K562 (cell line): Measurements from ENCODE around the gene DIP2C. TPM values are rescaled to one million over a fixed set of nuclear protein-coding genes. Genes with fewer than 3 reads are reported as not detected.
"Not testable (repeated sequence)": the region's sequence is repeated elsewhere in the genome, so short reads cannot be mapped to it uniquely, and the experiment has no call there.

Experiments used
- ATAC-seq: fragments of 200-7000 bp; cut with Tn5 transposase; 3 replicates; pipeline ENCODE4 v1.9.1; 2020; ENCODE audit warnings: moderate library complexity
- BruUV-seq: library from RNA; stranded (reverse); fragments of 400-500 nt; replicated peaks from 2 replicates; lab custom pipeline; 2021; lab: Mats Ljungman, UMichigan
- CTCF ChIA-PET: fragments of 300-600 bp; formaldehyde crosslinking; extraction: SDS; loops from one replicate; lab custom pipeline; 2021; ENCODE audit warnings: low intra/inter-chr PET ratio; lab: Yijun Ruan, JAX
- POLR2A ChIA-PET: fragments of 300-600, 350-650 bp; sonication (Branson Sonifier 250); formaldehyde crosslinking; extraction: SDS; loops from one replicate; lab custom pipeline; 2021; ENCODE audit warnings: antibody characterized with exemption, inconsistent platforms; lab: Yijun Ruan, JAX
- DNase-seq, 4 experiments: peaks; one replicate each; pipeline versions ENCODE4 v3.0.0 to v3.0.0-alpha.2; 2011 to 2018; ENCODE audit warnings: low spot score in 3 of 4, mixed read lengths in 3 of 4; ENCODE audit errors: extremely low read depth in 1 of 4
- FAIRE-seq: peaks from 2 replicates; lab custom pipeline; 2011; peaks lifted over from hg19 to GRCh38; lab: Jason Lieb, UNC
- H2AFZ ChIP-seq: 2 replicates; pipeline ENCODE4 v1.6.0; 2011; ENCODE audit warnings: low read depth, low read length, control low read depth, inconsistent platforms
- H3K27ac ChIP-seq: fragments of 200-600 bp; 3 replicates; pipeline ENCODE4 v1.8.0; 2011; ENCODE audit warnings: low read depth, mild to moderate bottlenecking, control low read depth, inconsistent platforms, low read length, moderate library complexity, mixed read lengths; ENCODE audit errors: extremely low read depth
- H3K27me3 ChIP-seq, 2 experiments: fragments of 300-600 bp in 1 of 2; 2 replicates in 1 of 2; 3 replicates in 1 of 2; pipeline versions ENCODE4 v1.6.0 to v1.8.0; 2011; ENCODE audit warnings: inconsistent platforms in 2 of 2, low read length in 2 of 2, mild to moderate bottlenecking in 1 of 2, mixed read lengths in 1 of 2, moderate library complexity in 1 of 2; ENCODE audit not compliant: control insufficient read depth in 2 of 2, insufficient read depth in 2 of 2
- H3K36me3 ChIP-seq: fragments of 300-600 bp; 3 replicates; pipeline ENCODE4 v1.8.0; 2011; ENCODE audit warnings: mild to moderate bottlenecking, low read length, inconsistent platforms; ENCODE audit not compliant: control insufficient read depth, insufficient read depth
- H3K4me1 ChIP-seq, 2 experiments: fragments of 200-600 bp in 1 of 2; replicated peaks in 1 of 2; 2 replicates in 1 of 2; 3 replicates in 1 of 2; pipeline versions ENCODE4 v1.5.1 to v1.8.0; 2011; ENCODE audit warnings: inconsistent platforms in 2 of 2, low read length in 2 of 2, mild to moderate bottlenecking in 1 of 2, mixed read lengths in 1 of 2, moderate library complexity in 1 of 2; ENCODE audit not compliant: control insufficient read depth in 2 of 2, insufficient read depth in 2 of 2
- H3K4me2 ChIP-seq: 2 replicates; pipeline ENCODE4 v1.6.1; 2011; ENCODE audit warnings: low read length, control low read depth, inconsistent platforms, mixed read lengths; ENCODE audit not compliant: insufficient read depth
- H3K4me3 ChIP-seq: fragments of 200-600 bp; sonication (generic), shearing (Covaris generic); 2 replicates; pipeline ENCODE4 v1.5.1; 2016; ENCODE audit warnings: control low read depth, inconsistent platforms
- H3K79me2 ChIP-seq: fragments of 200-600 bp; 3 replicates; pipeline ENCODE4 v1.8.0; 2011; ENCODE audit warnings: low read length, inconsistent platforms; ENCODE audit not compliant: control insufficient read depth, insufficient read depth
- H3K9ac ChIP-seq, 2 experiments: 2 replicates each; pipeline versions ENCODE4 v1.6.0 to v1.6.1; 2011; ENCODE audit warnings: low read depth in 2 of 2, low read length in 2 of 2, control low read depth in 1 of 2, inconsistent platforms in 1 of 2, mild to moderate bottlenecking in 1 of 2, mixed read lengths in 1 of 2; ENCODE audit not compliant: insufficient read depth in 1 of 2
- H3K9me1 ChIP-seq: one replicate; pipeline ENCODE4 v1.6.0; 2011; ENCODE audit warnings: inconsistent platforms, mild to moderate bottlenecking, low read length, moderate library complexity; ENCODE audit not compliant: control insufficient read depth, insufficient read depth
- H3K9me3 ChIP-seq: replicated peaks from 2 replicates; pipeline ENCODE4 v1.5.1; 2011; ENCODE audit warnings: low read depth, low read length, inconsistent platforms; ENCODE audit not compliant: control insufficient read depth, insufficient read depth
- H4K20me1 ChIP-seq: replicated peaks from 2 replicates; pipeline ENCODE4 v1.6.1; 2011; ENCODE audit warnings: low read length, inconsistent platforms, mixed read lengths; ENCODE audit not compliant: control insufficient read depth, insufficient read depth
- GABPA ChIP-seq: fragments of 200-800 bp; sonication (Bioruptor generic); conservative IDR thresholded peaks from 2 replicates; pipeline ENCODE4 v1.6.1; 2016; ENCODE audit warnings: low read depth, missing genetic modification characterization, missing compliant biosample characterization
- WGBS: fragments of 100-300 bp; shearing (Covaris generic); methylation state at CpG from one replicate; pipeline ENCODE4 v1.1.6; 2016; ENCODE audit warnings: low coverage, mixed read lengths; ENCODE audit not compliant: insufficient coverage; ENCODE audit errors: missing lambda C conversion rate; 5-methylcytosine and 5-hydroxymethylcytosine counted together
- in situ Hi-C: fragments of 300-500 bp; cut with MboI; formaldehyde crosslinking; loops from 4 replicates; pipeline ENCODE4 v1.15.0; 2018; ENCODE audit warnings: inconsistent platforms, mixed read lengths
- intact Hi-C: fragments of 100-400 bp; cut with micrococcal nuclease; formaldehyde crosslinking; loops from 2 replicates; pipeline ENCODE4 v1.14.2; 2022
- polyA plus RNA-seq, 8 experiments: library from polyadenylated mRNA; depleted of rRNA in 4 of 8; stranded (reverse) in 5 of 8; unstranded in 3 of 8; fragments of >200 nt; fragmentation: Nextera tagmentation in 2 of 8; fragmentation: Illumina TruSeq in 1 of 8; extraction: Ambion mirVana in 2 of 8; extraction: Trizol in 1 of 8; gene quantifications; 2 replicates each; pipeline versions ENCODE4 v1.2.1 to v1.2.3, GENCODE V29; 2011 to 2014; ENCODE audit warnings: inconsistent platforms in 1 of 8, missing spikeins in 1 of 8
- total RNA-seq, 7 experiments: library from RNA; depleted of rRNA in 6 of 7; stranded (reverse); fragments of >200 nt in 6 of 7; fragmentation: Illumina TruSeq in 2 of 7; extraction: Trizol in 2 of 7; gene quantifications; 2 replicates each; pipeline versions ENCODE4 v1.2.1 to v1.2.3, GENCODE V29; 2011 to 2021; ENCODE audit warnings: low replicate concordance in 1 of 7
- TF ChIP-seq, protein P1 (sequence below), 3 experiments: fragments of 200-800 bp in 1 of 3; fragments of 250-450 bp in 1 of 3; fragments of 450-650 bp in 1 of 3; sonication (Bioruptor Pico) in 1 of 3; sonication (Bioruptor generic) in 1 of 3; formaldehyde crosslinking in 1 of 3; IDR thresholded peaks; 2 replicates each; pipeline versions ENCODE4 v1.6.1 to v1.8.0; 2016 to 2022; ENCODE audit warnings: mild to moderate bottlenecking in 2 of 3, missing genetic modification characterization in 2 of 3, missing compliant biosample characterization in 1 of 3, moderate library complexity in 1 of 3

The DIP2C gene
- total and polyA plus RNA-seq, 9 of the 15 experiments (the other 6 are each of a cell fraction or from before 2014, with no cell fraction given): 0.01 TPM; not detected in 8

- H4K20me1 ChIP-seq, ATAC-seq, H3K9me1 ChIP-seq, in situ Hi-C loops, H3K79me2 ChIP-seq, H3K36me3 ChIP-seq, H3K9ac ChIP-seq, H3K4me2 ChIP-seq, H2AFZ ChIP-seq, FAIRE-seq, H3K9me3 ChIP-seq, intact Hi-C loops, POLR2A ChIA-PET, H3K27ac ChIP-seq, CTCF ChIA-PET, H3K4me1 ChIP-seq, BruUV-seq, H3K4me3 ChIP-seq, DNase-seq: not testable (repeated sequence)
- TF ChIP-seq, protein P1, sequence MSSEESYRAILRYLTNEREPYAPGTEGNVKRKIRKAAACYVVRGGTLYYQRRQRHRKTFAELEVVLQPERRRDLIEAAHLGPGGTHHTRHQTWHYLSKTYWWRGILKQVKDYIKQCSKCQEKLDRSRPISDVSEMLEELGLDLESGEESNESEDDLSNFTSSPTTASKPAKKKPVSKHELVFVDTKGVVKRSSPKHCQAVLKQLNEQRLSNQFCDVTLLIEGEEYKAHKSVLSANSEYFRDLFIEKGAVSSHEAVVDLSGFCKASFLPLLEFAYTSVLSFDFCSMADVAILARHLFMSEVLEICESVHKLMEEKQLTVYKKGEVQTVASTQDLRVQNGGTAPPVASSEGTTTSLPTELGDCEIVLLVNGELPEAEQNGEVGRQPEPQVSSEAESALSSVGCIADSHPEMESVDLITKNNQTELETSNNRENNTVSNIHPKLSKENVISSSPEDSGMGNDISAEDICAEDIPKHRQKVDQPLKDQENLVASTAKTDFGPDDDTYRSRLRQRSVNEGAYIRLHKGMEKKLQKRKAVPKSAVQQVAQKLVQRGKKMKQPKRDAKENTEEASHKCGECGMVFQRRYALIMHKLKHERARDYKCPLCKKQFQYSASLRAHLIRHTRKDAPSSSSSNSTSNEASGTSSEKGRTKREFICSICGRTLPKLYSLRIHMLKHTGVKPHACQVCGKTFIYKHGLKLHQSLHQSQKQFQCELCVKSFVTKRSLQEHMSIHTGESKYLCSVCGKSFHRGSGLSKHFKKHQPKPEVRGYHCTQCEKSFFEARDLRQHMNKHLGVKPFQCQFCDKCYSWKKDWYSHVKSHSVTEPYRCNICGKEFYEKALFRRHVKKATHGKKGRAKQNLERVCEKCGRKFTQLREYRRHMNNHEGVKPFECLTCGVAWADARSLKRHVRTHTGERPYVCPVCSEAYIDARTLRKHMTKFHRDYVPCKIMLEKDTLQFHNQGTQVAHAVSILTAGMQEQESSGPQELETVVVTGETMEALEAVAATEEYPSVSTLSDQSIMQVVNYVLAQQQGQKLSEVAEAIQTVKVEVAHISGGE (CRISPR knock-in tag; IDR thresholded peaks at IDR 0.05): peak in 1 of 3 experiments; percentile 82; a peak in 2 of 6 replicates
- peak; percentile 64 for TF ChIP-seq GABPA (tag)
- WGBS: 13% methylated on average over 13 of the region's 31 CpGs
- peaks cover 28 to 44% of the 10 kb centered on the region in 2 experiments; a peak in 4 of 5 replicates for H3K27me3 ChIP-seq
Observed at GRCh38 chr10:300580-300979, 388.9 kb downstream of the DIP2C start.
